Glutamatergic neuron (in vitro differentiated cells): ENCODE data around the gene TMEM53. TPM values are rescaled to one million over a fixed set of nuclear protein-coding genes. Genes with fewer than 3 reads are reported as not detected.

Experiments
- DNase-seq: peaks from one replicate; pipeline ENCODE4 v3.0.0; 2022
- H3K27ac Mint-ChIP-seq: one replicate; pipeline ENCODE4 v1.8.0; 2020; ENCODE audit warnings: mild to moderate bottlenecking, mixed read lengths, inconsistent platforms; ENCODE audit not compliant: unreplicated experiment
- H3K27me3 Mint-ChIP-seq: one replicate; pipeline ENCODE4 v1.8.0; 2020; ENCODE audit warnings: mild to moderate bottlenecking, moderate library complexity, mixed read lengths, inconsistent platforms; ENCODE audit not compliant: unreplicated experiment
- H3K36me3 Mint-ChIP-seq: one replicate; pipeline ENCODE4 v1.8.0; 2020; ENCODE audit warnings: mild to moderate bottlenecking, mixed read lengths, inconsistent platforms; ENCODE audit not compliant: unreplicated experiment
- H3K4me1 Mint-ChIP-seq: one replicate; pipeline ENCODE4 v1.8.0; 2020; ENCODE audit warnings: mild to moderate bottlenecking, low read depth, mixed read lengths, inconsistent platforms; ENCODE audit not compliant: unreplicated experiment
- H3K4me3 Mint-ChIP-seq: one replicate; pipeline ENCODE4 v1.8.0; 2020; ENCODE audit warnings: mild to moderate bottlenecking, mixed read lengths, inconsistent platforms; ENCODE audit not compliant: unreplicated experiment
- H3K9me3 Mint-ChIP-seq: one replicate; pipeline ENCODE4 v1.8.0; 2020; ENCODE audit warnings: mild to moderate bottlenecking, moderate library complexity, mixed read lengths, inconsistent platforms; ENCODE audit not compliant: unreplicated experiment
- CTCF ChIP-seq: fragments of 200-600 bp; sonication (generic); IDR thresholded peaks from one replicate; pipeline ENCODE4 v1.5.0; 2021; ENCODE audit not compliant: partially characterized antibody, unreplicated experiment
- total RNA-seq: library from RNA; stranded (reverse); fragmentation: NEBNext Ultra II Directional; extraction: Animal tissue kit (Norgen Biotek cat#: 25700); gene quantifications from one replicate; pipeline ENCODE4 v1.2.1, GENCODE V29; 2021; ENCODE audit not compliant: unreplicated experiment

TMEM53 gene
- total RNA-seq, 1 donor from 2014 or later: 10.1 TPM

- Mint-ChIP-seq H3K27ac (no peak overlapping the region), H3K27me3 (peaks cover 16% of the 10 kb centered on the region), H3K4me3 (no peak overlapping the region), H3K4me1 (peaks cover 15% of the 10 kb centered on the region), H3K9me3 (peaks cover 2% of the 10 kb centered on the region), H3K36me3 (no peaks in the 10 kb centered on the region)
- no peak for TF ChIP-seq CTCF
- no peak for DNase-seq
Observed at GRCh38 chr1:44611419-44611818, 62.9 kb downstream of the TMEM53 start.

- no peak for TF ChIP-seq CTCF
- H3K27me3 Mint-ChIP-seq: peaks cover 11% of the 10 kb centered on the region
- DNase-seq: no peak
Observed at GRCh38 chr1:44610527-44611148, 63.6 kb downstream of the TMEM53 start.

GRCh38 chr1:44609768-44610526, 64.3 kb downstream of the TMEM53 start:
- no peak for DNase-seq
- peaks cover 2% of the 10 kb centered on the region for H3K9me3 Mint-ChIP-seq
- H3K4me3 Mint-ChIP-seq: no peak overlapping the region
- H3K36me3 Mint-ChIP-seq: no peaks in the 10 kb centered on the region
- peaks cover 11% of the 10 kb centered on the region for H3K27me3 Mint-ChIP-seq
- H3K4me1 Mint-ChIP-seq: peaks cover 15% of the 10 kb centered on the region
- no peak for TF ChIP-seq CTCF
- H3K27ac Mint-ChIP-seq: no peak overlapping the region

More at GRCh38 chr1:44610527-44611148, 63.6 kb downstream of the TMEM53 start:
- Mint-ChIP-seq H3K27ac (no peak overlapping the region), H3K4me1 (peaks cover 15% of the 10 kb centered on the region), H3K9me3 (peaks cover 2% of the 10 kb centered on the region), H3K36me3 (no peaks in the 10 kb centered on the region), H3K4me3 (no peak overlapping the region)

- peak overlapping the region; percentile 19 for H3K4me3 Mint-ChIP-seq
- H3K36me3 Mint-ChIP-seq: no peaks in the 10 kb centered on the region
- peak; percentile 85 for DNase-seq
- H3K4me1 Mint-ChIP-seq: peaks cover 15% of the 10 kb centered on the region
- H3K9me3 Mint-ChIP-seq: peaks cover 2% of the 10 kb centered on the region
- peak; percentile 65 for TF ChIP-seq CTCF
- H3K27ac Mint-ChIP-seq: no peak overlapping the region
- H3K27me3 Mint-ChIP-seq: peaks cover 11% of the 10 kb centered on the region
Observed at GRCh38 chr1:44609412-44609767, 64.9 kb downstream of the TMEM53 start.

GRCh38 chr1:44608141-44608540, 66.1 kb downstream of the TMEM53 start:
- Mint-ChIP-seq H3K27ac (no peak overlapping the region), H3K27me3 (peaks cover 16% of the 10 kb centered on the region), H3K4me3 (no peak overlapping the region), H3K9me3 (peaks cover under 1% of the 10 kb centered on the region), H3K4me1 (peaks cover 21% of the 10 kb centered on the region), H3K36me3 (no peaks in the 10 kb centered on the region)
- no peak for DNase-seq
- no peak for TF ChIP-seq CTCF
